Measurements from ENCODE around the gene CFAP299. TPM values are rescaled to one million over a fixed set of nuclear protein-coding genes. Genes with fewer than 3 reads are reported as not detected.

The CFAP299 gene
- total and polyA plus RNA-seq, 2 of the 8 experiments (the other 6 are each of a cell fraction or from before 2014, with no cell fraction given): not detected

DNA sequence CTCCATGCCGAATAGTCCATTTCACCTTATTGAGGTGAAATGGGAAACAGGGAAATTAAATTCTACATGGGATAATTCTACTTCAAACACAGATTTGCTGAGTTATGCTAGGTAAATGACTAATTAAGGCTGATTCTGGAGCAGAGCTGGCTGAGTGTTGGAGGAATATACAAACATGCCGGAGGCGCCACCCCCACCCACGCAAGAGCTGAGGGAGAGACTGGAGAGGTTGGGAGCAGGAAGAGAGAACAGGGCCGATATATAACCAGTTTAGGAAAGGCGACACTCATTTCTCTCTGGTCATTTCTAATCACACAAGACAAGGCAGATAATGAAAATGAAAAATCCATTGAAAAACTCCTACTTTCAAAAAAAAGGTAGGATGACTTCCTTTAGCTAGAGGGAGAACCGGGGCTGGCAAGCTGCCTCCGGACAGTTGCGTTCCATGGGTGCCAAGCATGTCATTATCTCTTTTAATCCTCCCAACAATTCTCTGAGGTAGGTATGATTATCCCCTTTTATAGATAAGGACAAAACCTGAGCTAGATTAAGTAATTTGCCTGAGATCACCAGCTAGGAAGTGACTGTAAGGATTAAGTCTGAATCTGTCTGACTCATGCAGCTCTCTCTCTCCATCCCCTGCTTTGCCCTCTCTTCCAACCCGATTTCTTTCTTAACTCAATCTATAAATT, 27.6 kb upstream of the CFAP299 start:
- FAIRE-seq: no peak
- Histone ChIP-seq H3K4me3 (ENCODE audit: extremely low read depth in 1 of 4, insufficient read depth in 2 of 4, low read depth in 3 of 4, low read length in 4 of 4) (no peak overlapping the region), H3K4ac (replicated peaks; ENCODE audit: insufficient read length, low read depth, low read length) (no peak overlapping the region), H3K9me3 (ENCODE audit: insufficient read depth in 2 of 2, low read depth in 1 of 2, low read length in 1 of 2) (peaks cover 0 to 2% of the 10 kb centered on the region in 2 experiments; a peak in 1 of 4 replicates), H3K27me3 (replicated peaks in 1 of 4; ENCODE audit: control insufficient read depth in 3 of 4, extremely low read depth in 1 of 4, insufficient read depth in 3 of 4, low read length in 3 of 4) (no peaks in the 10 kb centered on the region), H4K5ac (ENCODE audit: insufficient read length, low read depth, low read length) (no peak overlapping the region), H2BK5ac (ENCODE audit: low read depth, low read length) (no peak overlapping the region), H3K4me1 (replicated peaks in 1 of 4; ENCODE audit: control insufficient read depth in 3 of 4, insufficient read depth in 4 of 4, low read length in 3 of 4) (peaks cover 0 to 5% (median 1%) of the 10 kb centered on the region in 4 experiments; a peak in 2 of 7 replicates), H4K91ac (replicated peaks; ENCODE audit: insufficient read length, low read length) (no peak overlapping the region), H3K18ac (ENCODE audit: extremely low read depth, low read length) (no peak overlapping the region), H3K23ac (ENCODE audit: insufficient read length) (no peak overlapping the region), H2BK15ac (ENCODE audit: low read length) (no peak overlapping the region), H3K56ac (replicated peaks; ENCODE audit: insufficient read length, low read depth, low read length) (no peak overlapping the region), H3K23me2 (ENCODE audit: low read depth, low read length) (no peaks in the 10 kb centered on the region; the same call in 1 of the 2 replicates), H4K20me1 (replicated peaks in 1 of 2; ENCODE audit: control insufficient read depth in 1 of 2, insufficient read depth in 2 of 2, low read length in 2 of 2) (no peaks in the 10 kb centered on the region), H3K36me3 (ENCODE audit: control insufficient read depth in 2 of 4, insufficient read depth in 4 of 4, low read length in 3 of 4) (0 out of 8 replicates have a peak, but pooled peaks cover 0 to under 1% (median 0%) of the 10 kb centered on the region in 4 experiments), H3K27ac (ENCODE audit: low read depth, low read length) (no peak overlapping the region), H2BK120ac (replicated peaks; ENCODE audit: low read depth, low read length) (no peak overlapping the region), H3K79me2 (ENCODE audit: control insufficient read depth in 1 of 2, insufficient read depth in 2 of 2, low read length in 2 of 2) (no peaks in the 10 kb centered on the region), H2AFZ (ENCODE audit: low read length) (no peak overlapping the region), H3K79me1 (ENCODE audit: low read depth, low read length) (no peaks in the 10 kb centered on the region), H3K4me2 (ENCODE audit: insufficient read depth in 1 of 2, low read depth in 2 of 2, low read length in 2 of 2) (no peak overlapping the region), H3K14ac (ENCODE audit: insufficient read length) (no peak overlapping the region), H2BK12ac (ENCODE audit: low read depth, low read length) (no peak overlapping the region), H2BK20ac (ENCODE audit: low read length) (no peak overlapping the region), H4K8ac (ENCODE audit: extremely low read depth, insufficient read depth, low read length) (no peak overlapping the region), H3K9ac (replicated peaks in 1 of 4; ENCODE audit: extremely low read depth in 1 of 4, low read depth in 3 of 4, low read length in 3 of 4) (no peak overlapping the region), H2AK5ac (ENCODE audit: low read depth, low read length) (no peak overlapping the region)
- TF ChIP-seq RAD21 (IDR thresholded peaks at IDR 0.05 in 1 of 2, conservative IDR thresholded peaks at IDR 0.05 in 1 of 2; ENCODE audit: low read depth in 2 of 2, low read length in 2 of 2): no peak
- no peak for TF ChIP-seq JUND (IDR thresholded peaks at IDR 0.05; ENCODE audit: low read length)
- no peak for TF ChIP-seq HDAC2 (IDR thresholded peaks at IDR 0.05; ENCODE audit: borderline replicate concordance in 1 of 2, low read depth in 2 of 2, low read length in 2 of 2)
- TF ChIP-seq, protein P1, sequence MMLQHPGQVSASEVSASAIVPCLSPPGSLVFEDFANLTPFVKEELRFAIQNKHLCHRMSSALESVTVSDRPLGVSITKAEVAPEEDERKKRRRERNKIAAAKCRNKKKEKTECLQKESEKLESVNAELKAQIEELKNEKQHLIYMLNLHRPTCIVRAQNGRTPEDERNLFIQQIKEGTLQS (IDR thresholded peaks at IDR 0.05; ENCODE audit: insufficient read depth, low read depth, low read length): no peak
- no peak for TF ChIP-seq POLR2A (IDR thresholded peaks at IDR 0.05; ENCODE audit: control extremely low read depth in 1 of 2, low read depth in 2 of 2, low read length in 2 of 2)
- no peak for TF ChIP-seq POU5F1 (IDR thresholded peaks at IDR 0.05; ENCODE audit: low read depth, low read length)
- no peak for TF ChIP-seq BACH1 (IDR thresholded peaks at IDR 0.05; ENCODE audit: low read length)
- no peak for TF ChIP-seq SIX5 (IDR thresholded peaks at IDR 0.05; ENCODE audit: low read depth, low read length)
- TF ChIP-seq SP4 (IDR thresholded peaks at IDR 0.05; ENCODE audit: low read length): no peak
- TF ChIP-seq RFX5 (IDR thresholded peaks at IDR 0.05; ENCODE audit: borderline replicate concordance, low read depth, low read length): no peak
- no peak for TF ChIP-seq RNF2 (IDR thresholded peaks at IDR 0.05; ENCODE audit: borderline replicate concordance, low read depth, low read length, missing control alignments, poor library complexity, severe bottlenecking)
- POLR2A ChIA-PET (ENCODE audit: partially characterized antibody): interaction anchor here (0.6 kb wide), 1 partner anchor 735 kb away, joined by 3 read pairs; no protein-coding TSS in a partner anchor
- DNase-seq (ENCODE audit: low read depth in 1 of 2, low spot score in 2 of 2): no peak
- WGBS, 2 experiments (ENCODE audit: extremely low coverage in 1 of 2, insufficient coverage in 1 of 2, insufficient read length in 1 of 2, insufficient replicate concordance in 2 of 2, low coverage in 1 of 2, low lambda C conversion rate in 2 of 2, missing lambda C conversion rate in 1 of 2): 79 to 100% methylated on average over 1 to 10 of the region's 10 CpGs
- CTCF ChIA-PET (ENCODE audit: partially characterized antibody): interaction anchor here (0.7 to 1.6 kb wide), 3 partner anchors 21 to 123 kb away, joined by 3 to 6 read pairs (median 4); no protein-coding TSS in a partner anchor
